ENCODE measurements around the gene HACD4.

The HACD4 gene

GRCh38 chr9:20962536-20963225 lies 68.8 kb downstream of the HACD4 start:
- DNase-seq = no peak

- DNase-seq = no peak
These were observed 80.7 kb downstream of the HACD4 start for GRCh38 chr9:20950707-20951106.

Data from cerebellar nuclear complex (tissue), 1 donor.